K562 (cell line): ENCODE measurements around the gene ZNF24. TPM values are rescaled to one million over a fixed set of nuclear protein-coding genes. Genes with fewer than 3 reads are reported as not detected.

Source experiments
- ARID4B ChIP-seq: sonication (generic); formaldehyde crosslinking; IDR thresholded peaks from 2 replicates; pipeline ENCODE4 v1.8.0; 2022; ENCODE audit warnings: mild to moderate bottlenecking, missing genetic modification reagents
- ATF7 ChIP-seq: fragments of 450-650 bp; IDR thresholded peaks from 2 replicates; pipeline ENCODE4 v1.7.1; 2014; ENCODE audit warnings: mild to moderate bottlenecking, moderate library complexity
- BRD9 ChIP-seq: fragments of 450-650 bp; IDR thresholded peaks from 2 replicates; pipeline ENCODE4 v1.6.1; 2018; ENCODE audit warnings: low read depth; ENCODE audit not compliant: partially characterized antibody
- FOS ChIP-seq: IDR thresholded peaks from 3 replicates; pipeline ENCODE4 v1.6.1; 2011; ENCODE audit not compliant: insufficient read length; ENCODE audit errors: extremely low read depth
- JUNB ChIP-seq: fragments of 450-650 bp; formaldehyde crosslinking; conservative IDR thresholded peaks from 2 replicates; pipeline ENCODE4 v1.4.0; 2020; ENCODE audit warnings: mild to moderate bottlenecking
- NCOA2 ChIP-seq, 2 experiments: fragments of 450-650 bp; IDR thresholded peaks; 2 replicates each; pipeline ENCODE4 v1.6.1; 2018; ENCODE audit warnings: mild to moderate bottlenecking in 2 of 2, moderate library complexity in 1 of 2; ENCODE audit not compliant: partially characterized antibody in 2 of 2
- PHB2 ChIP-seq: fragments of 450-650 bp; IDR thresholded peaks from 2 replicates; pipeline ENCODE4 v1.6.1; 2017; ENCODE audit warnings: low read depth
- RBM14 ChIP-seq: fragments of 200-400 bp; formaldehyde crosslinking; IDR thresholded peaks from 2 replicates; pipeline ENCODE4 v1.6.1; 2018; ENCODE audit warnings: low read depth, mild to moderate bottlenecking, low read length, moderate library complexity, borderline replicate concordance; ENCODE audit not compliant: insufficient read depth
- SETDB1 ChIP-seq: IDR thresholded peaks from one replicate; pipeline ENCODE4 v1.6.1; 2012; ENCODE audit warnings: low read length, control low read depth, inconsistent platforms
- polyA plus RNA-seq, 8 experiments: library from polyadenylated mRNA; depleted of rRNA in 4 of 8; stranded (reverse) in 5 of 8; unstranded in 3 of 8; fragments of >200 nt; fragmentation: Nextera tagmentation in 2 of 8; fragmentation: Illumina TruSeq in 1 of 8; extraction: Ambion mirVana in 2 of 8; extraction: Trizol in 1 of 8; gene quantifications; 2 replicates each; pipeline versions ENCODE4 v1.2.1 to v1.2.3, GENCODE V29; 2011 to 2014; ENCODE audit warnings: inconsistent platforms in 1 of 8, missing spikeins in 1 of 8
- total RNA-seq, 7 experiments: library from RNA; depleted of rRNA in 6 of 7; stranded (reverse); fragments of >200 nt in 6 of 7; fragmentation: Illumina TruSeq in 2 of 7; extraction: Trizol in 2 of 7; gene quantifications; 2 replicates each; pipeline versions ENCODE4 v1.2.1 to v1.2.3, GENCODE V29; 2011 to 2021; ENCODE audit warnings: low replicate concordance in 1 of 7
- TF ChIP-seq, protein P1 (sequence below): fragments of 450-650 bp; formaldehyde crosslinking; IDR thresholded peaks from 2 replicates; pipeline ENCODE4 v1.4.0; 2020; ENCODE audit warnings: mild to moderate bottlenecking, moderate library complexity
- TF ChIP-seq, protein P2 (sequence below), 2 experiments: fragments of 200-800 bp in 1 of 2; sonication (Bioruptor generic) in 1 of 2; sonication (generic) in 1 of 2; formaldehyde crosslinking in 1 of 2; IDR thresholded peaks in 1 of 2; conservative IDR thresholded peaks in 1 of 2; 2 replicates each; pipeline versions ENCODE4 v1.5.0 to v1.6.1; 2016 to 2020; ENCODE audit warnings: missing compliant biosample characterization in 1 of 2, missing genetic modification characterization in 1 of 2, missing genetic modification reagents in 1 of 2
- TF ChIP-seq, protein P3 (sequence below), 2 experiments: IDR thresholded peaks; 2 replicates each; pipeline ENCODE4 v1.6.1; 2012; ENCODE audit warnings: improper control_type of control experiment in 2 of 2, low read depth in 2 of 2, low read length in 2 of 2, borderline replicate concordance in 1 of 2
- TF ChIP-seq, protein P4 (sequence below): fragments of 250-450 bp; sonication (Bioruptor Pico); IDR thresholded peaks from 2 replicates; pipeline ENCODE4 v1.5.0; 2020; ENCODE audit warnings: mild to moderate bottlenecking
- TF ChIP-seq, protein P5 (sequence below): fragments of 250-450 bp; sonication (Bioruptor Pico); IDR thresholded peaks from 2 replicates; pipeline ENCODE4 v1.6.1; 2021; ENCODE audit warnings: mild to moderate bottlenecking

Gene ZNF24
- total and polyA plus RNA-seq, 9 of the 15 experiments (the other 6 are each of a cell fraction or from before 2014, with no cell fraction given), result 35.7 to 72.8 (median 54.1) TPM

DNA sequence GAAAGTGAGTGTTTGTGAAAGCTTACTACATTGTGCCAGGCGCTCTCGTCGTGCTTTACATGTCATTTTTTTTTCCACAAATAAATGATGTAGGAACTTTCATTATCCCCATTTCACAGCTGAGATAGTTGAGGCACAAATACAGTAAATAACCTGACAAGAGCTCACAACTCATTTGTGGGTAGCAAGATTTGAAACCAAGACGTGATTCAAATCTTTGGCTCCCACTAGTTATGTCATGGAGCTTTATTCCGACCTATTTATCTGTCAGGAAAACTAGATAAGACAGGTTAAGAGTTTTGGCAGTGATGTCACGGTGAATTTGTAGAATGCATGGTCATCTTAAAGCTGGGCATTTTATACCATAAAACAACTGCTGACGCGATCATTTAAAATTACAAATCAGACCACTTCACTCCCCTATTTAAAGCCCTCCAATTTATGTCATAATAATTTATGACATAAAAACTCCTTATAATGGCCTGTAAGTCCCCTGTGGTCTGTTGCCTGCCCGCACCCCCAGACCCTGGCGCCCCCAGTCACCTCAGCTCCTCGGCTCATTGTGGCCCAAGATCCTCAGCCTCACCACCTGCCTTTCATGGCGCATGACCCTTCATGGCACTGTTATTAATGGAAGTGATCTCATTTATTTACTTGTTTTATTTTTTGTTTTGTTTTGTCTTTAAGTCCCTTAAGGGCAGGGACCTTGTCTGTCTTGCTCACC lies 678 bp upstream of the ZNF24 start (continued):
- TF ChIP-seq, protein P1, sequence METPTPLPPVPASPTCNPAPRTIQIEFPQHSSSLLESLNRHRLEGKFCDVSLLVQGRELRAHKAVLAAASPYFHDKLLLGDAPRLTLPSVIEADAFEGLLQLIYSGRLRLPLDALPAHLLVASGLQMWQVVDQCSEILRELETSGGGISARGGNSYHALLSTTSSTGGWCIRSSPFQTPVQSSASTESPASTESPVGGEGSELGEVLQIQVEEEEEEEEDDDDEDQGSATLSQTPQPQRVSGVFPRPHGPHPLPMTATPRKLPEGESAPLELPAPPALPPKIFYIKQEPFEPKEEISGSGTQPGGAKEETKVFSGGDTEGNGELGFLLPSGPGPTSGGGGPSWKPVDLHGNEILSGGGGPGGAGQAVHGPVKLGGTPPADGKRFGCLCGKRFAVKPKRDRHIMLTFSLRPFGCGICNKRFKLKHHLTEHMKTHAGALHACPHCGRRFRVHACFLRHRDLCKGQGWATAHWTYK (CRISPR knock-in tag), result no peak
- TF ChIP-seq ARID4B (CRISPR knock-in tag) (no peak), NCOA2 (IDR thresholded peaks at IDR 0.05; ENCODE audit: partially characterized antibody in 2 of 2) (no peak), ATF7 (0 out of 2 replicates have a peak, but pooled peaks have one; percentile 8), RBM14 (no peak), BRD9 (no peak), PHB2 (no peak), JUNB (CRISPR knock-in tag) (no peak), SETDB1 (no peak), FOS (no peak)
- TF ChIP-seq, protein P2, sequence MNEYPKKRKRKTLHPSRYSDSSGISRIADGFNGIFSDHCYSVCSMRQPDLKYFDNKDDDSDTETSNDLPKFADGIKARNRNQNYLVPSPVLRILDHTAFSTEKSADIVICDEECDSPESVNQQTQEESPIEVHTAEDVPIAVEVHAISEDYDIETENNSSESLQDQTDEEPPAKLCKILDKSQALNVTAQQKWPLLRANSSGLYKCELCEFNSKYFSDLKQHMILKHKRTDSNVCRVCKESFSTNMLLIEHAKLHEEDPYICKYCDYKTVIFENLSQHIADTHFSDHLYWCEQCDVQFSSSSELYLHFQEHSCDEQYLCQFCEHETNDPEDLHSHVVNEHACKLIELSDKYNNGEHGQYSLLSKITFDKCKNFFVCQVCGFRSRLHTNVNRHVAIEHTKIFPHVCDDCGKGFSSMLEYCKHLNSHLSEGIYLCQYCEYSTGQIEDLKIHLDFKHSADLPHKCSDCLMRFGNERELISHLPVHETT (CRISPR knock-in tag; conservative IDR thresholded peaks at IDR 0.05 in 1 of 2, IDR thresholded peaks at IDR 0.05 in 1 of 2), result no peak
- TF ChIP-seq, protein P3, sequence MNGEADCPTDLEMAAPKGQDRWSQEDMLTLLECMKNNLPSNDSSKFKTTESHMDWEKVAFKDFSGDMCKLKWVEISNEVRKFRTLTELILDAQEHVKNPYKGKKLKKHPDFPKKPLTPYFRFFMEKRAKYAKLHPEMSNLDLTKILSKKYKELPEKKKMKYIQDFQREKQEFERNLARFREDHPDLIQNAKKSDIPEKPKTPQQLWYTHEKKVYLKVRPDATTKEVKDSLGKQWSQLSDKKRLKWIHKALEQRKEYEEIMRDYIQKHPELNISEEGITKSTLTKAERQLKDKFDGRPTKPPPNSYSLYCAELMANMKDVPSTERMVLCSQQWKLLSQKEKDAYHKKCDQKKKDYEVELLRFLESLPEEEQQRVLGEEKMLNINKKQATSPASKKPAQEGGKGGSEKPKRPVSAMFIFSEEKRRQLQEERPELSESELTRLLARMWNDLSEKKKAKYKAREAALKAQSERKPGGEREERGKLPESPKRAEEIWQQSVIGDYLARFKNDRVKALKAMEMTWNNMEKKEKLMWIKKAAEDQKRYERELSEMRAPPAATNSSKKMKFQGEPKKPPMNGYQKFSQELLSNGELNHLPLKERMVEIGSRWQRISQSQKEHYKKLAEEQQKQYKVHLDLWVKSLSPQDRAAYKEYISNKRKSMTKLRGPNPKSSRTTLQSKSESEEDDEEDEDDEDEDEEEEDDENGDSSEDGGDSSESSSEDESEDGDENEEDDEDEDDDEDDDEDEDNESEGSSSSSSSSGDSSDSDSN (IDR thresholded peaks at IDR 0.05; ENCODE audit: borderline replicate concordance in 1 of 2, low read depth in 2 of 2, low read length in 2 of 2), result no peak
- TF ChIP-seq, protein P4, sequence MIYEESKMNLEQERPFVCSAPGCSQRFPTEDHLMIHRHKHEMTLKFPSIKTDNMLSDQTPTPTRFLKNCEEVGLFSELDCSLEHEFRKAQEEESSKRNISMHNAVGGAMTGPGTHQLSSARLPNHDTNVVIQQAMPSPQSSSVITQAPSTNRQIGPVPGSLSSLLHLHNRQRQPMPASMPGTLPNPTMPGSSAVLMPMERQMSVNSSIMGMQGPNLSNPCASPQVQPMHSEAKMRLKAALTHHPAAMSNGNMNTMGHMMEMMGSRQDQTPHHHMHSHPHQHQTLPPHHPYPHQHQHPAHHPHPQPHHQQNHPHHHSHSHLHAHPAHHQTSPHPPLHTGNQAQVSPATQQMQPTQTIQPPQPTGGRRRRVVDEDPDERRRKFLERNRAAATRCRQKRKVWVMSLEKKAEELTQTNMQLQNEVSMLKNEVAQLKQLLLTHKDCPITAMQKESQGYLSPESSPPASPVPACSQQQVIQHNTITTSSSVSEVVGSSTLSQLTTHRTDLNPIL (CRISPR knock-in tag), result no peak
- TF ChIP-seq, protein P5, sequence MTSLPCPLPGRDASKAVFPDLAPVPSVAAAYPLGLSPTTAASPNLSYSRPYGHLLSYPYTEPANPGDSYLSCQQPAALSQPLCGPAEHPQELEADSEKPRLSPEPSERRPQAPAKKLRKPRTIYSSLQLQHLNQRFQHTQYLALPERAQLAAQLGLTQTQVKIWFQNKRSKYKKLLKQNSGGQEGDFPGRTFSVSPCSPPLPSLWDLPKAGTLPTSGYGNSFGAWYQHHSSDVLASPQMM (CRISPR knock-in tag), result no peak
